H1 (cell line): Measurements from ENCODE around the gene SLC2A13. TPM values are rescaled to one million over a fixed set of nuclear protein-coding genes. Genes with fewer than 3 reads are reported as not detected.
A peak's percentile ranks its signal among the peaks of the same experiment; 100 is the strongest.

Experiments used
- CTCF ChIA-PET: fragments of 300-600 bp; sonication (Branson Sonifier 250); formaldehyde crosslinking; loops from one replicate; lab custom pipeline; 2021; ENCODE audit not compliant: partially characterized antibody; lab: Charles Lee
- POLR2A ChIA-PET: fragments of 300-600 bp; sonication (Branson Sonifier 250); formaldehyde crosslinking; loops from one replicate; lab custom pipeline; 2021; ENCODE audit warnings: inconsistent platforms; ENCODE audit not compliant: partially characterized antibody; lab: Charles Lee
- DNase-seq, 2 experiments: peaks; one replicate each; pipeline versions ENCODE4 v3.0.0 to v3.0.0-alpha.2; 2010 to 2022; ENCODE audit warnings: low spot score in 2 of 2, low read depth in 1 of 2, mixed read lengths in 1 of 2
- FAIRE-seq: peaks from 2 replicates; lab custom pipeline; 2011; peaks lifted over from hg19 to GRCh38; lab: Jason Lieb, UNC
- H2AFZ ChIP-seq: 2 replicates; pipeline ENCODE4 v1.8.1; 2012; ENCODE audit warnings: low read length, inconsistent platforms
- H2AK5ac ChIP-seq: 2 replicates; pipeline ENCODE4 v1.6.1; 2013; ENCODE audit warnings: low read depth, low read length
- H2BK120ac ChIP-seq: replicated peaks from 2 replicates; pipeline ENCODE3; 2013; ENCODE audit warnings: low read depth, low read length, inconsistent platforms
- H2BK12ac ChIP-seq: 2 replicates; pipeline ENCODE4 v1.6.1; 2013; ENCODE audit warnings: low read depth, low read length
- H2BK15ac ChIP-seq: 2 replicates; pipeline ENCODE4 v1.6.1; 2013; ENCODE audit warnings: low read length
- H2BK20ac ChIP-seq: 2 replicates; pipeline ENCODE4 v1.6.1; 2013; ENCODE audit warnings: low read length
- H2BK5ac ChIP-seq: 2 replicates; pipeline ENCODE4 v1.6.1; 2013; ENCODE audit warnings: low read depth, low read length
- H3K14ac ChIP-seq: 2 replicates; pipeline ENCODE4 v1.6.1; 2013; ENCODE audit warnings: inconsistent platforms; ENCODE audit not compliant: insufficient read length
- H3K18ac ChIP-seq: 2 replicates; pipeline ENCODE4 v1.6.1; 2013; ENCODE audit warnings: low read length; ENCODE audit errors: extremely low read depth
- H3K23ac ChIP-seq: 2 replicates; pipeline ENCODE4 v1.6.1; 2013; ENCODE audit warnings: inconsistent platforms; ENCODE audit not compliant: insufficient read length
- H3K23me2 ChIP-seq: 2 replicates; pipeline ENCODE4 v1.6.1; 2013; ENCODE audit warnings: low read depth, low read length
- H3K27ac ChIP-seq: 2 replicates; pipeline ENCODE4 v1.6.1; 2011; ENCODE audit warnings: low read depth, low read length, inconsistent platforms
- H3K27me3 ChIP-seq, 4 experiments: replicated peaks in 1 of 4; 1 replicate in 1 of 4; 2 replicates in 3 of 4; pipeline versions ENCODE4 v1.6.1 to v1.8.1; 2011 to 2013; ENCODE audit warnings: low read length in 3 of 4, mild to moderate bottlenecking in 3 of 4, inconsistent platforms in 2 of 4, mixed read lengths in 2 of 4, moderate library complexity in 1 of 4; ENCODE audit not compliant: control insufficient read depth in 3 of 4, insufficient read depth in 3 of 4; ENCODE audit errors: extremely low read depth in 1 of 4
- H3K36me3 ChIP-seq, 4 experiments: 2 replicates each; pipeline versions ENCODE4 v1.6.1 to v1.8.1; 2011 to 2013; ENCODE audit warnings: mild to moderate bottlenecking in 4 of 4, low read length in 3 of 4, moderate library complexity in 2 of 4, control low read depth in 1 of 4, inconsistent platforms in 1 of 4; ENCODE audit not compliant: insufficient read depth in 4 of 4, control insufficient read depth in 2 of 4
- H3K4ac ChIP-seq: replicated peaks from 2 replicates; pipeline ENCODE3; 2013; ENCODE audit warnings: low read length, low read depth, mixed read lengths, inconsistent platforms; ENCODE audit not compliant: insufficient read length
- H3K4me1 ChIP-seq, 4 experiments: replicated peaks in 1 of 4; 1 replicate in 1 of 4; 2 replicates in 3 of 4; pipeline versions ENCODE4 v1.6.1 to v1.8.1; 2011 to 2013; ENCODE audit warnings: low read length in 3 of 4, inconsistent platforms in 2 of 4, mixed read lengths in 1 of 4; ENCODE audit not compliant: insufficient read depth in 4 of 4, control insufficient read depth in 3 of 4
- H3K4me2 ChIP-seq, 2 experiments: 2 replicates each; pipeline versions ENCODE4 v1.6.1 to v1.8.1; 2011 to 2013; ENCODE audit warnings: low read depth in 2 of 2, low read length in 2 of 2, control low read depth in 1 of 2, inconsistent platforms in 1 of 2, mild to moderate bottlenecking in 1 of 2; ENCODE audit not compliant: insufficient read depth in 1 of 2
- H3K4me3 ChIP-seq, 4 experiments: fragments of 200-600, 300-600 bp in 1 of 4; sonication (generic), shearing (Covaris generic), sonication (Bioruptor Twin) in 1 of 4; 2 replicates each; pipeline versions ENCODE4 v1.5.1 to v1.8.1; 2011 to 2016; ENCODE audit warnings: low read length in 4 of 4, low read depth in 3 of 4, control low read depth in 2 of 4, inconsistent platforms in 2 of 4, mild to moderate bottlenecking in 2 of 4, mixed read lengths in 1 of 4, moderate library complexity in 1 of 4; ENCODE audit not compliant: insufficient read depth in 2 of 4; ENCODE audit errors: extremely low read depth in 1 of 4
- H3K56ac ChIP-seq: replicated peaks from 2 replicates; pipeline ENCODE3; 2013; ENCODE audit warnings: low read depth, mild to moderate bottlenecking, mixed read lengths, low read length, inconsistent platforms; ENCODE audit not compliant: insufficient read length
- H3K79me1 ChIP-seq: 2 replicates; pipeline ENCODE4 v1.6.1; 2013; ENCODE audit warnings: low read depth, low read length, control low read depth
- H3K79me2 ChIP-seq, 2 experiments: 2 replicates each; pipeline versions ENCODE4 v1.6.1 to v1.8.1; 2012 to 2013; ENCODE audit warnings: low read length in 2 of 2, mild to moderate bottlenecking in 2 of 2, inconsistent platforms in 1 of 2; ENCODE audit not compliant: insufficient read depth in 2 of 2, control insufficient read depth in 1 of 2
- H3K9ac ChIP-seq, 4 experiments: replicated peaks in 1 of 4; 1 replicate in 1 of 4; 2 replicates in 3 of 4; pipeline versions ENCODE4 v1.6.1 to v1.8.1; 2011 to 2013; ENCODE audit warnings: low read depth in 3 of 4, low read length in 3 of 4, control low read depth in 2 of 4, mild to moderate bottlenecking in 2 of 4, moderate library complexity in 2 of 4, inconsistent platforms in 1 of 4; ENCODE audit errors: extremely low read depth in 1 of 4
- H3K9me3 ChIP-seq, 2 experiments: 2 replicates each; pipeline versions ENCODE4 v1.6.1 to v1.8.1; 2012 to 2013; ENCODE audit warnings: mild to moderate bottlenecking in 2 of 2, moderate library complexity in 2 of 2, control low read depth in 1 of 2, inconsistent platforms in 1 of 2, low read depth in 1 of 2, low read length in 1 of 2, mixed read lengths in 1 of 2; ENCODE audit not compliant: insufficient read depth in 2 of 2
- H4K20me1 ChIP-seq, 2 experiments: replicated peaks in 1 of 2; 2 replicates each; pipeline versions ENCODE3 to v1.8.1; 2011 to 2013; ENCODE audit warnings: inconsistent platforms in 2 of 2, low read length in 2 of 2, mild to moderate bottlenecking in 1 of 2; ENCODE audit not compliant: insufficient read depth in 2 of 2, control insufficient read depth in 1 of 2
- H4K5ac ChIP-seq: 2 replicates; pipeline ENCODE4 v1.6.1; 2013; ENCODE audit warnings: low read length, low read depth, mixed read lengths, inconsistent platforms; ENCODE audit not compliant: insufficient read length
- H4K8ac ChIP-seq: 2 replicates; pipeline ENCODE4 v1.8.0; 2013; ENCODE audit warnings: mild to moderate bottlenecking, moderate library complexity, low read length, inconsistent platforms; ENCODE audit not compliant: insufficient read depth; ENCODE audit errors: extremely low read depth
- H4K91ac ChIP-seq: replicated peaks from 2 replicates; pipeline ENCODE3; 2013; ENCODE audit warnings: low read length, mixed read lengths, inconsistent platforms; ENCODE audit not compliant: insufficient read length
- JUND ChIP-seq: IDR thresholded peaks from 2 replicates; pipeline ENCODE4 v1.6.1; 2011; ENCODE audit warnings: mild to moderate bottlenecking, improper control_type of control experiment, low read length
- MAFK ChIP-seq: IDR thresholded peaks from 2 replicates; pipeline ENCODE4 v1.6.1; 2012; ENCODE audit warnings: low read depth, mild to moderate bottlenecking, improper control_type of control experiment, low read length
- POU5F1 ChIP-seq: IDR thresholded peaks from 2 replicates; pipeline ENCODE4 v1.6.1; 2011; ENCODE audit warnings: low read depth, mild to moderate bottlenecking, low read length, moderate library complexity
- RFX5 ChIP-seq: IDR thresholded peaks from 2 replicates; pipeline ENCODE4 v1.6.1; 2011; ENCODE audit warnings: low read depth, low read length, improper control_type of control experiment, borderline replicate concordance
- RXRA ChIP-seq: IDR thresholded peaks from 2 replicates; pipeline ENCODE4 v1.6.1; 2011; ENCODE audit warnings: low read depth, mild to moderate bottlenecking, low read length, moderate library complexity; ENCODE audit not compliant: insufficient read depth
- TAF1 ChIP-seq: IDR thresholded peaks from 2 replicates; pipeline ENCODE4 v1.6.1; 2011; ENCODE audit warnings: mild to moderate bottlenecking, low read depth, low read length
- WGBS, 2 experiments: shearing (Covaris generic) in 1 of 2; methylation state at CpG; one replicate each; pipeline versions ENCODE4 v1.1.6 to v1.1.7; 2013 to 2015; ENCODE audit warnings: low lambda C conversion rate in 2 of 2, mixed read lengths in 2 of 2, inconsistent platforms in 1 of 2, low coverage in 1 of 2, missing lambda C conversion rate in 1 of 2; ENCODE audit not compliant: insufficient replicate concordance in 2 of 2, insufficient coverage in 1 of 2, insufficient read length in 1 of 2; ENCODE audit errors: extremely low coverage in 1 of 2, missing lambda C conversion rate in 1 of 2; 5-methylcytosine and 5-hydroxymethylcytosine counted together
- polyA plus RNA-seq, 7 experiments: library from polyadenylated mRNA; depleted of rRNA in 3 of 7; stranded (reverse) in 5 of 7; unstranded in 2 of 7; fragments of >200 nt in 5 of 7; fragments of 200-250 nt in 2 of 7; gene quantifications; 1 replicate in 5 of 7; 2 replicates in 1 of 7; 4 replicates in 1 of 7; pipeline versions ENCODE4 v1.2.1 to v1.2.3, GENCODE V29; 2011 to 2013; ENCODE audit warnings: missing spikeins in 2 of 7, mixed read lengths in 2 of 7
- total RNA-seq: library from RNA; stranded (reverse); fragmentation: NEBNext Ultra II Directional; extraction: Animal tissue kit (Norgen Biotek cat#: 25700); gene quantifications from 2 replicates; pipeline ENCODE4 v1.2.1, GENCODE V29; 2021

The SLC2A13 gene
- total and polyA plus RNA-seq, 2 of the 8 experiments (the other 6 are each of a cell fraction or from before 2014, with no cell fraction given), result 2.8 to 9.6 TPM

GRCh38 chr12:39723831-39724230 lies 382.1 kb downstream of the SLC2A13 start:
- H4K91ac ChIP-seq, result no peak overlapping the region
- H2AFZ ChIP-seq, result no peak overlapping the region
- no peak overlapping the region for H2BK5ac ChIP-seq
- no peak overlapping the region for H3K9ac ChIP-seq
- no peak overlapping the region for H2BK15ac ChIP-seq
- no peak overlapping the region for H3K4me2 ChIP-seq
- no peak overlapping the region for H3K18ac ChIP-seq
- H3K23ac ChIP-seq, result no peak overlapping the region
- no peak overlapping the region for H2BK120ac ChIP-seq
- no peaks in the 10 kb centered on the region for H3K9me3 ChIP-seq
- TF ChIP-seq TAF1 (no peak), JUND (0 out of 2 replicates have a peak, but pooled peaks have one; percentile 35), MAFK (no peak), RXRA (no peak), RFX5 (no peak), POU5F1 (no peak)
- TF ChIP-seq, all 59 proteins: peak for 1
- DNase-seq (no peak), FAIRE-seq (no peak)
- H2BK12ac ChIP-seq, result no peak overlapping the region
- no peaks in the 10 kb centered on the region for H3K79me2 ChIP-seq
- WGBS, 2 experiments, result 90% methylated on average over 6 of the region's 6 CpGs; no CpG with 5 or more reads in 1 of the 2 experiments
- H2BK20ac ChIP-seq, result no peak overlapping the region
- no peaks in the 10 kb centered on the region for H3K4me1 ChIP-seq
- H4K8ac ChIP-seq, result no peak overlapping the region
- no peaks in the 10 kb centered on the region for H3K36me3 ChIP-seq
- POLR2A ChIA-PET, result no interaction called here
- H3K56ac ChIP-seq, result no peak overlapping the region
- no peak overlapping the region for H3K27ac ChIP-seq
- no peaks in the 10 kb centered on the region for H4K20me1 ChIP-seq
- no peak overlapping the region for H3K4ac ChIP-seq
- no peak overlapping the region for H3K4me3 ChIP-seq
- H3K79me1 ChIP-seq, result no peaks in the 10 kb centered on the region
- H2AK5ac ChIP-seq, result 0 out of 2 replicates have a peak overlapping the region, but pooled peaks have one; percentile 27
- H4K5ac ChIP-seq, result no peak overlapping the region
- CTCF ChIA-PET, result no interaction called here
- H3K23me2 ChIP-seq, result no peaks in the 10 kb centered on the region
- no peak overlapping the region for H3K14ac ChIP-seq
- no peaks in the 10 kb centered on the region; a peak in 1 of 7 replicates for H3K27me3 ChIP-seq
